ENCODE data around the gene CAPN1. TPM values are rescaled to one million over a fixed set of nuclear protein-coding genes. Genes with fewer than 3 reads are reported as not detected.

CAPN1 gene
- total and polyA plus RNA-seq, 2 of the 4 experiments (the other 2 are of a cell fraction) = 110 to 182 TPM

- H3K23ac ChIP-seq (ENCODE audit: low read depth, low read length) = no peak overlapping the region
- no peaks in the 10 kb centered on the region for H3K27me3 ChIP-seq (ENCODE audit: control insufficient read depth, insufficient read depth, low read length)
- CTCF ChIA-PET = interaction anchor here (1.1 kb wide), 1 partner anchor 10 kb away, joined by 3 read pairs; no protein-coding TSS in a partner anchor
- no peak overlapping the region for H2BK20ac ChIP-seq (ENCODE audit: low read depth, low read length)
- no peak overlapping the region for H3K27ac ChIP-seq (ENCODE audit: insufficient read depth, low read length)
- ATAC-seq (ENCODE audit: low read depth) = no peak
- no peak overlapping the region for H2BK5ac ChIP-seq (ENCODE audit: low read depth, low read length, poor library complexity, severe bottlenecking)
- H4K8ac ChIP-seq (ENCODE audit: low read depth in 2 of 2, low read length in 2 of 2) = no peak overlapping the region
- no peak for TF ChIP-seq CTCF (conservative IDR thresholded peaks at IDR 0.05; ENCODE audit: low read depth, low read length)
- no peak for TF ChIP-seq POLR2A (IDR thresholded peaks at IDR 0.05; ENCODE audit: low read depth, low read length)
- no peak for TF ChIP-seq RCOR1 (IDR thresholded peaks at IDR 0.05; ENCODE audit: insufficient replicate concordance, low read length)
- TF ChIP-seq SMC3 (IDR thresholded peaks at IDR 0.05; ENCODE audit: low read depth, low read length) = no peak
- TF ChIP-seq MAZ (IDR thresholded peaks at IDR 0.05; ENCODE audit: borderline replicate concordance, low read depth, low read length) = no peak
- no peak for TF ChIP-seq FOS (IDR thresholded peaks at IDR 0.05; ENCODE audit: low read depth, low read length)
- no peak for TF ChIP-seq MAFK (IDR thresholded peaks at IDR 0.05; ENCODE audit: low read depth, low read length)
- TF ChIP-seq ELK1 (IDR thresholded peaks at IDR 0.05; ENCODE audit: borderline replicate concordance, low read depth, low read length) = no peak
- TF ChIP-seq BHLHE40 (IDR thresholded peaks at IDR 0.05; ENCODE audit: low read depth, low read length) = no peak
- no peak for TF ChIP-seq NFE2L2 (IDR thresholded peaks at IDR 0.05; ENCODE audit: low read depth, low read length)
- TF ChIP-seq CHD1 (IDR thresholded peaks at IDR 0.05; ENCODE audit: low read depth, low read length) = no peak
- TF ChIP-seq CEBPB (IDR thresholded peaks at IDR 0.05; ENCODE audit: low read depth, low read length) = no peak
- TF ChIP-seq USF2 (IDR thresholded peaks at IDR 0.05; ENCODE audit: low read depth, low read length) = no peak
- no peak for TF ChIP-seq RAD21 (IDR thresholded peaks at IDR 0.05; ENCODE audit: low read length)
- TF ChIP-seq RFX5 (IDR thresholded peaks at IDR 0.05; ENCODE audit: low read depth, low read length) = no peak
- TF ChIP-seq MXI1 (IDR thresholded peaks at IDR 0.05; ENCODE audit: borderline replicate concordance, low read depth, low read length) = no peak
- no peak overlapping the region for H2BK120ac ChIP-seq (ENCODE audit: low read depth, low read length)
- H3K9ac ChIP-seq (ENCODE audit: low read depth, low read length) = no peak overlapping the region
- dilution Hi-C loops (cut with HindIII; ENCODE audit: low sequenced_read_pairs, unreplicated experiment) (no loop called here), in situ Hi-C loops (cut with MboI; ENCODE audit: low sequenced_read_pairs) (no loop called here), intact Hi-C loops (cut with micrococcal nuclease) (no loop called here)
- no peak overlapping the region for H2BK15ac ChIP-seq (ENCODE audit: low read depth, low read length)
- H4K5ac ChIP-seq (ENCODE audit: low read depth, low read length) = no peak overlapping the region
- H3K79me1 ChIP-seq (ENCODE audit: low read depth in 1 of 2, low read length in 2 of 2) = peaks cover 0 to 4% of the 10 kb centered on the region in 2 experiments; a peak in 1 of 4 replicates
- peaks cover 9% of the 10 kb centered on the region; the same call in 1 of the 2 replicates for H3K36me3 ChIP-seq (ENCODE audit: control insufficient read depth, insufficient read depth, low read length)
- H2AFZ ChIP-seq (replicated peaks; ENCODE audit: low read length, poor library complexity) = no peak overlapping the region
- H3K18ac ChIP-seq (ENCODE audit: low read depth, low read length) = no peak overlapping the region
- DNase-seq = no peak
- H4K20me1 ChIP-seq (ENCODE audit: insufficient read depth, low read length) = no peaks in the 10 kb centered on the region
- POLR2A ChIA-PET (ENCODE audit: unreplicated experiment) = no interaction called here
- H3K4me2 ChIP-seq (ENCODE audit: low read depth, low read length) = no peak overlapping the region
- H3K9me3 ChIP-seq (ENCODE audit: control insufficient read depth, insufficient read depth, low read length) = no peaks in the 10 kb centered on the region
- peaks cover 5% of the 10 kb centered on the region for H3K4me1 ChIP-seq (ENCODE audit: control insufficient read depth, insufficient read depth, low read length)
- no peak overlapping the region for H3K4me3 ChIP-seq (ENCODE audit: insufficient read depth, low read depth, low read length)
- no peak overlapping the region for H3K4ac ChIP-seq (ENCODE audit: low read depth, low read length)
- peaks cover 4% of the 10 kb centered on the region; the same call in 1 of the 2 replicates for H3K9me1 ChIP-seq (ENCODE audit: insufficient read depth, low read length)
- no peak overlapping the region for H2AK5ac ChIP-seq (ENCODE audit: low read depth, low read length)
- H3K14ac ChIP-seq (replicated peaks; ENCODE audit: low read depth, low read length) = no peak overlapping the region
- no peak overlapping the region for H3K56ac ChIP-seq (ENCODE audit: extremely low read depth, insufficient read depth, low read length)
- 90 to 94% methylated on average over 2 to 21 of the region's 24 CpGs for WGBS, 2 experiments (ENCODE audit: extremely low coverage in 2 of 2, insufficient read length in 1 of 2)
- H4K91ac ChIP-seq (ENCODE audit: insufficient read depth, low read depth, low read length) = no peak overlapping the region
- no peak overlapping the region for H2AK9ac ChIP-seq (replicated peaks; ENCODE audit: low read depth, low read length, poor library complexity)
- no TSS peak for BruUV-seq (replicated peaks)
Measured at GRCh38 chr11:65215441-65216076, 33.8 kb downstream of the CAPN1 start.
